DMS79 (cell line): Measurements from ENCODE around the gene CENPT.

Experiments used
- DNase-seq: peaks from one replicate; lab custom pipeline; 2025; lab: John Stamatoyannopoulos, UW

The CENPT gene

DNA sequence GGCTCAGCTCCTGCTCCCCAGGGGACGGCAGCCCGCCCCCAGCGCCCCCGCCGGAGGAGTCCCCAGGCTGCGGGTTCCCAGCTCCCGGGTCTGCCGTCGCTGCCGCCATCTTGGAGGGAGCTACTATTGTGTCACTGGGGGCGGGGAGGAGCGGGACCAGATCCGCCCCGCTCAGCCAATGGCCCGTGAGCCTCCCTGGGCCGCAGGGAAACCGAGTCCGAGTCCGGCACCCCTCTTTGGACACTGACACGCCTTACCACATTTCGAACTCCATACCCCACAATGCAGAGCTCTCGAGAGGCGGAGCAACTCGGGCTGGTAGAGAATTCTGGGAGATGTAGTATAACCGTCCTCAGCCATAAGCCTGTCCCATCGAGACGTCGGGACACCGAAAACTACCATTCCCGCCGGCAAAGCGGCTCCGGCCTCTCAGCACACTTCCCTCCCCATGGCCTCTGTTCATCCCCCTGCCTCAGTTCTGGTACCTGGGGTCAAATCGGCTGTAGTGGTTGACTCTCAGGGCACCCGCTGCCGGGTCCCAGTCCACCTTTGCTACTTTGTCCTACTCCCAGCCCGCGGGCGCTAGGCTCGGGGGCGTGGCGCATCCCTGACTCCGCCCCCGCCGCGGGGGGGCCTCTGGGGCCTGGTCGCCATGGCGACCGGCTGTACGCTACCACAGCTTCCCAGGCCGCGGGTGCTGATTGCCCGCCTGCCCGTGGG, 40.9 kb downstream of the CENPT start, which contains the start of the genes RANBP10 and TSNAXIP1:
Gene RANBP10 (minus strand): TSS at position 133 of the 720 bp plus-strand sequence. CDS start 24 bp downstream, at position 109.
Gene TSNAXIP1 (plus strand): TSS at position 462 of the 720 bp plus-strand sequence. CDS start 261 bp downstream, outside the sequence.
- DNase-seq, result peak; percentile 94

DNA sequence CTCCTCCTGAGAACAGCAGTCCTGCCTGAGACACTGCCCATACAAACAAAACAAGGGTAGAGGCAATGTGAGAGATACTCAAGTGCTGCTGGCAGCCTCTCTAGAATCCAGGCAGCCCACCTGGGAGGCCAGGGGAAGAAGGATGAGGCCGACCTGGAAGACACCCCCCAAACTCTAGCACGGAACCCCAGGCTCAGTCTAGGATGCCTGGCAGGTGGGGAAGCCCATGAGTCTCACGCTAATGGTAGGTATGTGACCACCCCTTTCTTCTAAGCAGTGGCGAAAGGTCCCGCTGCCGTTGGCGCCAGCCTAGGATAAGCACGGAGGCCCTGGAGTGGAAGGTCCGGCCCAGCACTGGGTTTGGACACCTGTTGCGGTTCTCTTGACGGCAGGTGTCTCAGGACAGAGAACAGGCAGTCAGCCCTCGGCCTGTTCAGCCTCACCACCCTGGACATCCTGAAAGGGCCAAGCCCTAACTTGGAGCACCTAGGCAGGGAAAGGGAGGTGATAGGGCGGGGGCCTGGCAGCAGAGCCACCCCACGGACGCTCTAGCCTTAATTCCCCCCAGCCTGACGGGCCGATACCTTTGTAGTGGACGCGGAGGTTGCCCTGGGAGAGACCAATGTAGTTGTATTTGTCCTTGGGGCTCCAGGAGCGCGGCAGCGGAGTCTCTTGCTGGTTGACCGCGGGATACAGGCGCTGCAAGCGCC, 41.6 kb downstream of the CENPT start:
- peak; percentile 1 for DNase-seq

DNA sequence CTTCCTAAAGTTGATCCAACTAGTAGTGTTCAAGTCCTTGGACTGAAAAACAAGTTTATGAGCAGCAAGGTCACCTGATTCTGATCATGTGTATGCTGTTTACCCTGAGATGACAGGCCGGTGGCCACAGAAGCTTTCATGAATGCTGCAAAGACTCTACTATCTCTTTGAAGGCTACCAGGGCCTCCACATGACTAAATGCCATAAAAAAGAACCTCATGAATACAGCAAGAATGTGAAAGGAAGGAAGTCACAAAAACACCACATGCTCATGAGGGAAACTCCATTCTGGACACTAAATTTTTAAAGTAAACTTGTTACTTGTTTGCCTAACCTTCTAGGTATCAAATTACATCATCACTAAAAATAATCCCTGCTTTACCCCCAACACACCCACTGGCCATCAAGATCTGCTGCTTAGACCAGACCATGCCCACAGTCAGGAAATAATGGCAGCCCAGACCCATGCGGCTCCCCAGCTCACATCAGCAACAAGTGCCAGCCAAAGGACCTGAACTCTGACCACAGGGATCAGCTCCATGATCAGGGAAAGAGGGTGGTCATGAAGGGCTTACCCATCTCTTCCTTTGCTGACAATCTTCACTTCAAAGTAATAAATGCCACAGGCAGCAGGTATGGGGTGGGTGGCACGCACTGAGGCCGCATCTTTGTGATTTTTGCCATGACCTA, 42.5 kb downstream of the CENPT start:
- DNase-seq, result no peak

DNA sequence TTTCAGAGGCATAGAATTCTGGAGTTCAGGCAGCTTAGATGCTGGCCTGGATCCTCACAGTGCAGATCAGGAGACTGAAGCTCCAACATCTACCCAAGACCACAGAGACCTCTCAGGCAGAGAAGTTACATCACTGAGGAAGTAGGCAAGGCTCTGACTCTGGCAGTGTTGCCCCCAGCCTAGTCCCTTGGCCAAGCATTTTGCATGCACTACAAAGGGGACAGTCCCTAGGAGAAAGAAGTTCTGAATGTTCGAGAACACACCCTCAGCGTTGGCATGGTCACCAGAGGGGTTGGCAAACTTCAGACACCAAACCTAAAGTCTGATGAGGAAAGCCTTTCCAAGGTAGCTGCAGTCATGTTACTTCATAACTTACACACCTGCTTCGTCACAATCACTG, 43.6 kb downstream of the CENPT start:
- DNase-seq, result no peak

DNA sequence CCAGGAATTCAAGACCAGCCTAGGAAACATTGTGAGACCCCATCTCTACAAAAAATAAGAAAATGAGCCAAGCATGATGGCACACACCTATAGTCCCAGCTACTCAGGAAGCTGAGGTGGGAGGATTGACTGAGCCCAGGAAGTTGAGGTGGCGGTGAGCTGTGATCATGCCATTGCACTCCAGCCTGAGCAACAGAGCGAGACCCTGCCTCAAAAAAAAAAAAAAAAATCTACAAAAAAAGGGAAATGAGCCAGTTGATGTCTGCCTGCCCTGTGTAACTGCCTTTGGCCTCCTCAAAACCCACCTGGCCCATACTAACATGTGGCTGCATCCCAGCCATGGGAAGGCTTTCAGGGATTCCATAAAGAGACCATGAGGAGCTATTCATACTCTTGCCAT, 45.6 kb downstream of the CENPT start:
- DNase-seq, result no peak

- DNase-seq, result no peak
These were observed 46.3 kb downstream of the CENPT start for GRCh38 chr16:67801241-67801640.

- no peak for DNase-seq
These were observed 47.1 kb downstream of the CENPT start for GRCh38 chr16:67800338-67800926.

DNA sequence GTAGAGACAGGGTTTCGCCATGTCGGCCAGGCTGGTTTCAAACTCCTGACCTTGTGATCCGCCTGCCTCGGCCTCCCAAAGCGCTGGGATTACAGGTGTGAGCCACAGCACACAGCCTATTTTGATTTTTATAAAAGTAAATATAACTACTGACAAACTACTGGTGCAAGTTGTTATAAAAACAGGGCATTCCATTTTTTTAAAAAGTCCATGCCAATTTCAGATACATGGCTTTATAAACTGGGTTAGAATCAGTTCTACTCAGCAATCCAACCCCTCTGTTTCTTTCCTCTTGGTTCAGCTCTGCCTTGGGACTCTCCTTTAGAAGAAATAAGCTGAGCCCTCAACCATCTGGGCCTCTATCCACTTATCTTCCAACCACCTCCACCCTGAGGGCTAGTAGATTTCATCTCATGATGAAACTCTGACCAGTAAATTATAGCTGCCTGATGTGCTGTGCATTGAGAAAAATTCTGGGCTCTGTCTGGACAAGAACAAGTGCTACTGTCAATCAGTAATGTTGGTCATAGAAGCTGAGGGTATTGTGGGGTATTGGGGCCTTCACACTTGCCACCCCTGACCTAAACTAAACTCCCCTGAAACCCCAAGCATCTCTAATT, 51.3 kb downstream of the CENPT start:
- no peak for DNase-seq

DNA sequence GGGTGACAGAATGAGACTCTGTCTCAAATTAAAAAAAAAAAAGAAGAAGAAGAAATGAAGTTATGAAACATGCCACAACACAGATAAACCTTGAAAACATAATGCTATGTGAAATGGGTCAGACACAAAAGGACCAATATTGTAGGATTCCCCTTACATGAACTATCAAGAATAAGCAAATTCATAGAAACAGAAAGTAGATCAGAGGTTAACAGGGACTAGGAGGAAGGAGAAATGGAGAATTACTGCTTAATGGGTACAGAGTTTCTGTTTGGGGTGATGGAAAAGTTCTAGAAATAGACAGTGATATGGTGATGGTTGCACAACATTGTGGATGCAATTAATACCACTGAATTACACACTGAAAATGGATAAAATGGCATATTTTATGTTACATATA, 57.4 kb downstream of the CENPT start:
- no peak for DNase-seq

GRCh38 chr16:67786491-67786890, 61.0 kb downstream of the CENPT start:
- DNase-seq, result no peak

DNA sequence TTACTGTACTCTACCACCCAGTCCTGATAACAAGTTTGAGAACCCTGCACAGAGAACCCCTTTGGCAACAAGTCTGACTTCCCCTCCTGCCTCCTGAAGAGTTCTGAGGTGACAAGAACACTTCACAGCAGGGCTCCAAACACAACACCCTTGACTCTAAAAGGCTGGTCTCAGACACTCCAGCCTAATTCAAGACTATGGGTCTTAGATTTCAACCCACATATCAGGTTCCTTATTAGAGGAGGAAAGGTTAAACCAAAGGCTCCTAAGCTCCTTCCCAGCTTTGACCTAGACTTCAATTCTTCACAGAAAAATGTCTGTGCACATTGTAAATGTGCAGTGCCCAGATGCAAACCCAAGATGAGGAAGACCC, 64.2 kb downstream of the CENPT start:
- DNase-seq, result peak; percentile 67

GRCh38 chr16:67782567-67783352, 64.7 kb downstream of the CENPT start:
- DNase-seq, result peak; percentile 68

DNA sequence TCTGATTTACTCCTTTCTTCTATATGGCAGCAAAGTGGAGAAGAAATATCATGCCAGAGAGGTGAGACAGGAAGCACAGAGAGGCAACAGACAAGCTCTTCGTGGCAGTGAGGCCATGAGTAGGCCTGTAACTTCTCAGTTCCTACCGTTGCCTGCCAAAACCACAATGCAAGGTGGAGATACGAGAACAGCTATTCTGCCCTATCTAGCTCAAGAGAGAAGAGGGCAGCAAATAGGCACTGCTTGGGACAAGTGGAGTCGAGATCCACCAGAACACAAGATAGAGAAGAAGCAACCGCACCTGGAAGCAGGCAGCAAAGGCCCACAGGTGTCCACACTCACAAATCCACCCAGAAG, 66.0 kb downstream of the CENPT start:
- peak; percentile 9 for DNase-seq

- DNase-seq, result peak; percentile 27
These were observed 66.5 kb downstream of the CENPT start for GRCh38 chr16:67780847-67781564.

- DNase-seq, result no peak
These were observed 68.1 kb downstream of the CENPT start for GRCh38 chr16:67779256-67780014.
